Suppressor macrophage treated with lipopolysaccharide for 4 hours (primary cell): Measurements from ENCODE around the gene ENHO.

Experiments
- DNase-seq: peaks from one replicate; pipeline ENCODE4 v3.0.0-alpha.2; 2020

The ENHO gene

GRCh38 chr9:34522971-34523797 lies at the start of gene ENHO:
Gene ENHO, minus strand, starts transcription at chr9:34522990. Its CDS starts 1,295 bp downstream, at chr9:34521695.
- peak; percentile 94 for DNase-seq

- DNase-seq, result peak; percentile 55
Measured at GRCh38 chr9:34572092-34572491, 49.3 kb upstream of the ENHO start.

GRCh38 chr9:34571481-34571810 lies 48.7 kb upstream of the ENHO start:
- no peak for DNase-seq

DNA sequence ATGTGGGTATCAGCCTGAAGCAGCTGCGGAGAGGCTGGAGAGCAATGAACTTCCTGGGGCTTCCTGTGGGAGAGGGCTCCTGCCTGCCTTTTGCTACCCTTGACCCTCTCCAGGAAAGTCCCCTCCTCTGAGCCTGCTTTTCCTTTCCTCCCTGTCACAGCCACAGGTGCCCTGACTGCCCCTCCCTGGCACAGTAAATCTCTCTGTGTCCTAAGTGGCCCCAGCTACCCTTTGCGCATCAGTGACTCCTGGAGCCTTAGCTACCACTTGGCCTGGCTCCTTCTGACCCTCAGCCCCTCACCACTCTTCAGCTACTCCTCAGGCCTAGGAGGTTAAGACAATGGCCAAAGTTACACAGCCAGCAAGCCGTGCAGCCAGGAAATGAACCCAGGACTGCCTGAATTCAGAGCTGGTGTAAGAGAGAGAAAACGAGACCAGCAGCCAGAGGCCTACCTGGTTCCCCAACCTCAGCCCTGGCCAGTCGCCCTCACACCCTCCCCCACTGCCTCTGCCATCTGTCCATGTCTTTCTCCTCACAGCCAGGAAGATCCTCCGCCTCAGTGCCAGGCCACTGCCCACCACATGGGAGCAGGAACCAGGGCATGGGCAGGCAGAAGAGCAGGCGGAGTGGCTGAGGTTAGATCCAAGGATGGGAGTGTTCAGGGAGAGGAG lies 48.2 kb upstream of the ENHO start:
- no peak for DNase-seq

GRCh38 chr9:34570376-34570775 lies 47.6 kb upstream of the ENHO start:
- no peak for DNase-seq

GRCh38 chr9:34568774-34569173 lies 46.0 kb upstream of the ENHO start:
- no peak for DNase-seq

DNA sequence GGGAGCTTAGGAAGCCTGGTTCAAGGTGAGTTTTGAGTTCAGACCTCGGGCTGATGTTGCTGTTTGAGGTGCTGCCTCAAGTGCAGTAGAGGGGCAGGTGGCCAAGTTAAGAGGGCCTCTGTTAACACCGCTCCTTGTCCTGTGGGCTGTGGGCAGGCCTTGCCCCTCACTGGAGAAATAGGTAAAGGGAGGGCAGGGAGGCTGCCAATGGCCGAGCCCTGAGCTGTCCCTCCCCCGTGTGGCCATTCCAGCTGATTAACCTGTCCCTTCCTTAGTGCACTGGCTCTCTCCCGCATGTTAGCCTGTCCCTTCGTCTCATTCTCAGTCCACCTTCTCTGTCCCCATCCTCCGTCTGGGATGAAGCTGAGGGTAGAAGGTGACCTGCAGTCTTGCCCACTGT lies 45.3 kb upstream of the ENHO start:
- no peak for DNase-seq

- no peak for DNase-seq
Measured at GRCh38 chr9:34566972-34567371, 44.2 kb upstream of the ENHO start.

DNA sequence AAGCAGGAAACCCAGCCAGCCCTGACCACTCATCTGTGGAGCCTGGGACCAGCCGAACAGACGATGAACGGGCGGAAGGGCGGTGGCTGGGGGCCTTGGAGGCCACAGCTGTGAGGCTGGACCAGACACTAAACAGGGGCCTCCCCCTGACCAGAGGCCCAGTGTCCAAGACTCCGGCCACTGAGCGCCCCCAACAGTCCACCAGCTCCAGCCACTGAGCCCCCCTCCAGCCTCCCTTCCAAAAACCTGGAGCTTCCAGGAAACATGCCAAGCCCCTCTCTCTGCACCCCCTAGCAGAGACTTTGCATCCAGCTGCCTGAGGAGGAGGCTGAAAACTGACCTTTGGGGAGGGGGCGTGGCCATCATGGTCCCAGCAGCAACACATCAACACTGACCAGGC lies 43.5 kb upstream of the ENHO start:
- no peak for DNase-seq

GRCh38 chr9:34565856-34566255 lies 43.1 kb upstream of the ENHO start:
- DNase-seq, result no peak

- DNase-seq, result no peak
Measured at GRCh38 chr9:34564617-34565016, 41.8 kb upstream of the ENHO start.

DNA sequence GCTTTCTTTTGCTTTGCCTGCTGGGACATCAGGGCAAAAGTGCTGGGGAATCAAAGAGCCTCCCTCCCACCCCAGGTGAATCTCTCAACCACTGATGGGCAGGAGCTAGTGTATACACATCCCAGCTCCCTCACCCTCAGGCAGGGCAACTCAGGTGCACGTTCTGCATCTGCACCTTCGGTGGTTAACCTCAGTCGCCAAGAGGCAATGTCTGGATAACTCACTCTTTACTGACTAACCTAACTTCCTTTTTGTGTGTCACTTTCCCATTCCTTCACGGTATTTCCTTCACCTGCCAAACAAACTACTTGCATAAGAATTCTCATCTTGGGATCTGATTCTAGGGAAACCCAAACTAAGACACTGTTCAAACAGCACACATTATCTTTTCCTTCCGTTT lies 40.5 kb upstream of the ENHO start:
- DNase-seq, result no peak

DNA sequence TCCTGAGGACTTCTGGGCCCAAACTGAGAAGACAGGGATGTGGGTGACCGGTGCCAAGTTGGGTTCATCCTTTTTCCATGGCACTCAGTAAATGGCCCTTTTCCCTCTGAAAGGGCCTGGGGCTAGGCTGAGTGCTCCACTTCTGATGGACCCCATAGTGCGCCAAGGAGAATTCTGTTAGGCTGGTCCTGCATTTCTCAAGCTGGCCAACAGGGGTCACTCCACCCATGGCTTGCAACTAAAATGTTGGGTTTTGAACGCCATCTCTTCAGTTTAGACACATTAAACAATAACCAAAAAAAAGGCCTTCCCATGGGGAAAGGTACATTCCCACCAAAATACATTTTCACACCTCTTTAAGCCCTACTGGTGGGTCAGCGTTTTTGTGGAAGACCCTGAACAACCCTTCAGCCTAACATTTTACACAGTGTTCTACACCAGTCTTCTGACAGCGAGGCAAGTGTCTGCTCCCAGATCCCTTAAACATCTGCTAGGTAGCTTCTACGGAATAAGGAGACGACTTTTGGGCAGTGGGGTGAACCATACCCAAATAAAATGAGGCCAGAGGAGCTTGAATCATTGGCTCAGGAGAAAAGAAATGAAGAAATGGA lies 39.5 kb upstream of the ENHO start:
- DNase-seq, result peak; percentile 16

GRCh38 chr9:34560599-34561214 lies 37.9 kb upstream of the ENHO start:
- DNase-seq, result no peak

- peak; percentile 75 for DNase-seq
Measured at GRCh38 chr9:34559624-34560455, 37.0 kb upstream of the ENHO start.

- DNase-seq, result no peak
Measured at GRCh38 chr9:34558919-34559623, 36.3 kb upstream of the ENHO start.

DNA sequence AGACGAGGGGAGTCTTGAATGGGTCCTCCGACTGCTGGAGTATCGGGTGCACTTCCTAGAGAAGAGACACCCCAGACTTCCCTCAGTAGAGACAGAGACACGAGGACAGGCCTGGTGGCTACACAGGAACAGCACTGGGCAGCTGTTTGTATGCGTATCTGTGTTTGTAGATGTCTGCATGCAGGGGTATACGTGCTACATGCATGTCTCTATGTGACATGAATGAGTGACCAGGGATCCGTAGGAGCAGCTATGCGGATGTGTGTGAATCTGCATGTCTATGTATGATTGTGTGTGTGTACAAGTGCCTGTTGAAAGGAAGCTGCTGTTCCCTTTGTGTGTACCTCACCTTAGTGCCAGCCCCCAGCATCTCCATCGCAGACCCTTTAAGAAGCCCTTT lies 35.6 kb upstream of the ENHO start:
- no peak for DNase-seq

DNA sequence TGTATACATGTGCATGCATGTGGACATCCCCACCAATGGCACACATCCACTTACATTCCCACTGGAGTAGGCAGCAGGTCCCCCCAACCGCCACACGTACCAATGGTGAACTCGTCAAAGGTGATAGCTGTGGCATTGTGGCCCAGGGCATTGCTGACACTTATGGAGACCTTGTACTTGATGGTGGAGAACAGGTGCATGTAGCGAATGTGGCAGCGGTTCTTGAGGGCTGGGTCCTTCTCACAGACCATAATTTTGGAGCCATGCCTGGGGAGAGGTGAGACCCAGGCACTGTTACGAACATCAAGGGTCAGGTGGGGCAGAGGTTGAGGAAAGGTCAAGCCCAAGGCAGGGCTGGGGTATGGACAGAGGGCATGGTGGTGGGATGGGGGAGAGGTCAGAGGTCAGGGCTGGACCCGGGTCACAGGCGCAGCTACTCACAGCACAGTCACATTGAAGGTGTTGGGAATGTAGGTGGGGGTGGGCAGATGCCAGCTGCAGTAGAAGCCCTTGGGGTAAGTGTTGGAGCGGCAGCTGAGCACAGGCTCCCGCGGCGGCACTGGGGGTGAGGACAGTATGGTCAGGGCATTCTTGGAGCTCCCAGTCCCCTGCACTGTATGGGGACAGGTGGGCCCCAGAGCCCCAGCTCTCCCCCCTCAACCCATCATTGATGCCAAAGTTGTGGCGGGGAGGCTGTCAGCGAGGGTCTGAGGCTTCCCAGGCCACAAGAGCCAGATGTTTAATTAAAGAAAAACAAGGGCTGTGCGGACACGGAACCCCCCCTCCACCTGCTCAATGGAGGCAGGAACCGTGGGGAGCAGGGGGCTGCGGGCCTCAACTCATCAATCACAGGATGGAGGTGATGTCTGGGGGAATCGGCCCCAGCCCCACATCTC lies 34.9 kb upstream of the ENHO start:
- DNase-seq, result no peak

DNA sequence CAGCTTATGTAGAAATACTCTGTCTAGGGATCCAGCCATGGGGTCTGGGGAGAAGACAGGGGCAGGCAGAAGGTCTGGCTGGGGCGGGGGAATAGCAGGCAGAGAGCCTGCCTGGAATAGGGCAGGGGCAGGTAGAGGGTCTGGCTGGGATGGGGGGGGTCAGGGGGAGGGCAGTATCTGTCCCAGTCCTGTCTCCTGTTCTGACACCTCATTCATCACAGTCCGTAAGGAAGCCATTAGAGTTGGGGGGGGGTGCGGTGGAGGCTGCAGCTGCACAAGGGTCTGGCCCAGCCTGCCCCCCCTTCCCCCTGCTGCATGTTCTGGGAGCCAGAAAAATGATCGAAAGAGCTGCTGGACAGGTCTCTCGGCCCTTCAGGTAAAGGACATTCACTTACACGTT lies 34.2 kb upstream of the ENHO start:
- DNase-seq, result no peak

DNA sequence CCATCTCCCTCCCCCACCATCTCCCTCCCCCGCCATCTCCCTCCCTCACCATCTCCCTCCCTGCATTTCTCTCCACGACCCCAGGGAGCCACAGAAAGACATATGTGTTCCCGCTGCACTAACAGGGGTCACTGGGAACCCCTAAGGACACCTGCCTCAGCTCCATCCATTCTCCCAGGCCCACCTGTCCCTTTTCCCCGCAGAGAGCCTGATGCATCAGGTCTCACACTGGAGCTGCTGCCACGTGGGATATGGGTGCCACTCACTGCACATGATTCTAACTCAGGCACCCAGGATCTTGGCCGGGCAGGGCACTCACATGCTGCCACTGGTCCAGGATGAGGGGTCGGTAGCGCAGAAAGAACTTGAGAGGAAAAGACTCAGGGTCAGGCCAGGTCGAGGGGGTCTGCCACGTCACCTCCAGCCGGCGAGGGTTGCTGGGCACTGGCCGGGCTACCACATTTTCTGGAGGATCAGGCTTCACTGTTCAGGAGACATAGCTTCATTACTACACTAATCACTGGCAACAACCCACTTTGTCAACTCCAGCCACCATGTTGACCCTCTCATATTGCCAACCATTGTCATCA lies 33.2 kb upstream of the ENHO start:
- no peak for DNase-seq

DNA sequence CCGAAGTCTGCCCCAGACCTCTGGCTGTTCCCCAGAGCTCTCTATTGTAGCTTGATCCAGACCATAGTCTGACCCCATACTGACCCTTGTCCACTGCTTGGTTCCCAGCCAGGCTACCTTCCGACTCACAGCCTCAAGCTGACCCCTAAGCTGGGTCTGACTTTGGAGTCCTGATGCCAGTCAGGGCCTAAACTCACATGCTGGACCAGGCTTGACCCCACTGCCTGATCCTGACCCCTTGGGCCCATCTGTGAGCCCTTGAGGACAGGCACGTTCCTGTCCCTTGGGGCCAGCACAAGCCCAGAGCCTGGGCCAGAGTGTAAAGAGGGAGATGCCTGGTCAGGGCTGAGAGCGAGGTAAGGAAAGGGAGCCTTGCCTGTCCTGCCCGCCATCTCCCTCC lies 32.7 kb upstream of the ENHO start:
- DNase-seq, result no peak
